HG03439 (cell line): ENCODE data around the gene CDK18.
"Not testable (repeated sequence)": the region's sequence is repeated elsewhere in the genome, so short reads cannot be mapped to it uniquely, and the experiment has no call there.

Experiments used
- ATAC-seq: cut with Tn5 transposase; IDR thresholded peaks from one replicate; pipeline ENCODE4 v1.9.1; 2021; ENCODE audit warnings: mild to moderate bottlenecking, moderate library complexity; ENCODE audit not compliant: unreplicated experiment

CDK18 gene

GRCh38 chr1:205504311-205505075, at the start of gene CDK18:
TSS of gene CDK18 (plus strand) at chr1:205504669. CDS start at chr1:205523168, 18,499 bp downstream.
- no peak for ATAC-seq

GRCh38 chr1:205454903-205455335, 49.5 kb upstream of the CDK18 start:
- no peak for ATAC-seq

- no peak for ATAC-seq
Observed at GRCh38 chr1:205455581-205456382, 48.7 kb upstream of the CDK18 start, which contains the start of gene BLACAT1. TSS of gene BLACAT1 (minus strand) at chr1:205456045.

DNA sequence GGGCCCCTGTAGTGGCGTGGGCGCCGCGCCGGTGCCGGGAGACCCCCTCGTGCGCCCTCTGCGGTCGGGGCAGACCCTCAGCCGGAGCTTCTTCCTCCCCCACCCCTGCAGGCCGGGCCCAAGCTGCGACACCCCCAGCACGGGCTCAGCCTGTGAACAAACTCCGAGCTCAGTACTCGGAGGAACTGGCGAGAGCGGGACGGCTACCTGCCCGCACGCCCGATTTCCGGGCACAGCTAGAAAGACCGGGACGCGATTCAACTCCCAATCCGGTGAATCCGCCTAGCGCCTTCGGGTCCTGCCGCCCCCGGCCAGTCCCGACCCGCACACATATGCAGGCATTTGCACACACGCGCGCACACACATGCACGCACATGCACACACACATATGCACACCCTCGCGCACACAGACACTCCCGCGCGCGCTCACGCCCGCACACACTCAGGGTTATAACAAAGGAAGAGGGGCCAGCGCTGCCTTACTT, 48.0 kb upstream of the CDK18 start:
- no peak for ATAC-seq

DNA sequence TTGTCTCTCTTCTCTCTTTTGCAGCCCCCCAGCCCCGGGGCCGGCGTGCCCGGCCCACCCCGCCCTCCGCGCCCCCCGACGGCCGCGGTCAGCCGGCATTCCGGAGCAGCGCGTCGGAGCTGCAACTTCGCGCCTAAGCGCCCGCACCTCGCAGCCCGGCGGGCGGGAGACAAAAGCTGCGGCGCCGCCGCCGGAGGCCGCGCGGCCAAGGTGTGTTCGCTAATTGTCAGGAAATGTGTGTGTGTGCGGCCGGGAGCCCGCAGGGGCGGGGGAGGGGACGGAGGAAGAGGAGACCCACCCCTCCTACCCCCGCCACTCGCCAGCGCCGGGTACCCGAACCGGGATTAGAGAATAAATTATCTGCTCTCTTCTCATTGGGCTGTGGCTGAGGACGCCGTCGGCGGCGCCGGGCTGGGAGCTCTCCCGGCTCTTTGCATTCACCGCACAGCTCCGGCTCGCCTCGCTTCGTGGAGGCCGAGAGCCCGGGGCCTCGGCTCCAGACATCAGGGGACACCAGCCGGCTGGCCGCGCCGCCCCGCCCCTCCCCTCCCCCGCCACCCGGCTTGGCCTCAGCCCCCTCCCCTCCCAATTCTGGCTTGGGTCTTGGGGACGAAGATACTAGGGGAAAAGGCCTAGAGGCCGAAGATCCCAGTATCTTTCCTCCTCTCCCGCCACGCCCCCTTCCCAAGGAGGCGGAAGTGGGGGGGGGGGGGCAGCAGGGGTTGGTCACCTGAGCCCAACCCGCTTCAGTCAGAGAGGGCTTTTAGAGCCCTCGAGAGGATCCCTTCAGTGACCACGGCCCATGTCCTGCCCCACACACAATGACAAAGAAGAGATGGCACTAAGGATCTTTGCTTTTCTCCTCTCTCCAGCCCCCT, 47.4 kb upstream of the CDK18 start:
- ATAC-seq = no peak

- no peak for ATAC-seq
Observed at GRCh38 chr1:205458777-205459566, 45.5 kb upstream of the CDK18 start.

GRCh38 chr1:205465392-205465791, 39.1 kb upstream of the CDK18 start:
- ATAC-seq = no peak

DNA sequence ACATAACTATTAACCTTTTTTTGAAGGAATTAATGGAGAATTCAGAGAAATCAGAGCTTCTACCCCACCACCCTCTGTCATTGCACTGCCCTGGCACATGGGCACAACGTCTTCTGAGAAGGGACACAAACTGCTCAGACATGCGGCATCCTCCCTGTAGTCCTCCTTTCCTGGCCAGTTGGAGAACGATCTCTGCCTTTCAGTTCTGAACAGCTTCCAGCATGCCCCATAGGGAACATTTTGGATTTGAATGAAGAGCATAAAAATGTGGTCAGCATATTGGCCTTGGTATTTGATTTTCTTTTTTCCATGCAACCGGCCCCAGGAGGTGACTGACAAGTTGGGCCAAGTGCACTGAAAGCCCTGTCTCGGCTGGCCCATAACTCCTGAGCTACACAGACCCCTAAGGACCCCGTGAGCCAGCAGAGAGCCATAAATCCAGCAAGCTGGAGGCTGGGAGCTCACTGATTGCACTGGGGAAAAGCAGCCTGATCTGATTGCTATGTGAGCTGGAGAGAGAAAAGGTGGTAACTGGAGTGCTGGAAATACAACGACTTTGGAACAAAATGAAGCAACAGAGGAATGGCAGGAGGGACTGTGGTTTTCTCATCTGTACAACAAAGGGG, 37.8 kb upstream of the CDK18 start:
- no peak for ATAC-seq

GRCh38 chr1:205470131-205470530, 34.3 kb upstream of the CDK18 start:
- no peak for ATAC-seq

- no peak for ATAC-seq
Observed at GRCh38 chr1:205472737-205473441, 31.6 kb upstream of the CDK18 start.

DNA sequence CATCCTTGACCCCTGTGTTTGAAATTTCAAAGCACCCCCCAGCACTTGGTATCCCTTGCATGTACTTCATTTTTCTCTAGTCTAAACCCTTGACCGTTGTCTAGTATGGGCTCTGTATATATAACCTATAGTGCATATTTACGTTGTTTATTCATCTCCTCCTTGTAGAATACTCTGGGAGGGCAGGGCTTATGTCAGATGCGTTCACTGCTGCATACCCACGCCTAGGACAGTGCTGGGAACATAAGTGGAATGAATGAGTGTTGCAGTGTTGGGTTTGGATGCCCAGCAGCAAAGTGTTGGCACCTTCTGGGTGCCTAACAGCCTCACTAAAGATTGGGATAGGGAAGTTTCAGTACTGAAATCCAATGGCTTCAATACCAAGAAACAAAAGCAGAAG, 31.0 kb upstream of the CDK18 start:
- no peak for ATAC-seq

DNA sequence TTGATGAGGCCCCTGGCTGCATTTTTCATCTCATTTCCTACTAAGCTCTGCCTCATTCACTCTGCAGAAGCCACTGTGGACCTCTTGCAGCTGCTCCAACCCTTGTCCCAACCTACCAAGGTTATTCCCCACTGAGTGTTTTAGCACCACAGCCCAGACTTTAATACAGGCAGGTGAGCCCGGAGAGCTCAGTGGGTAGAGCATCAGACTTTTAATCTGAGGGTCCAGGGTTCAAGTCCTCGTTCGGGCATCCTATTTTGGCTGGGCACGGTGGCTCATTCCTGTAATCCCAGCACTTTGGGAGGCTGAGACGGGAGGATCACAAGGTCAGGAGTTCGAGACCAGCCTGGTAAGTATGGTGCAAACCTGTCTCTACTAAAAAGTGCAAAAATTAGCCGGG, 30.5 kb upstream of the CDK18 start:
- no peak for ATAC-seq

GRCh38 chr1:205474571-205474970, 29.9 kb upstream of the CDK18 start:
- ATAC-seq = no peak

DNA sequence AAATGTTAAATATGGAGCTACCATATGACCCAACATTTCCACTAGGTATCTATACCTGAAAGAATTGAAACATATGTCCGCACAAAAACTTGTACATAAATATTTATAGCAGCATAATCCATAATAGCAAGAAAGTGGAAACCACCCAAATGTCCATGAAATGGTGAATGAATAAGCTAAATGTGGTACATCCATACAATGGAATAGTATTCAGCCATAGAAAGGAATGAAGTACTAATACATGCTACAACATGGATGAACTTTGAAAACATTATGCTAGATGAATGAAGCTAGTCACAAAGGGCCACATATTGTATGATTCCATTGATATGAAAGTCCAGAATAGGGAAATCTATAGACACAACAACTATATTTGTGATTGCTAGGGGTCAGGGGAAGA, 28.6 kb upstream of the CDK18 start:
- ATAC-seq = no peak

GRCh38 chr1:205476648-205477047, 27.8 kb upstream of the CDK18 start:
- ATAC-seq = no peak

- no peak for ATAC-seq
Observed at GRCh38 chr1:205477121-205477758, 27.2 kb upstream of the CDK18 start.

GRCh38 chr1:205477759-205478247, 26.7 kb upstream of the CDK18 start:
- no peak for ATAC-seq

GRCh38 chr1:205478985-205479384, 25.5 kb upstream of the CDK18 start:
- not testable (repeated sequence) for ATAC-seq
